Urothelium cell line (cell line): ENCODE results near the gene IRF6.

Experiments used
- DNase-seq: peaks from one replicate; pipeline ENCODE4 v3.0.0; 2011; ENCODE audit warnings: low spot score, mixed read lengths
- FAIRE-seq: peaks from 2 replicates; lab custom pipeline; 2011; peaks lifted over from hg19 to GRCh38; lab: Jason Lieb, UNC

IRF6 gene

DNA sequence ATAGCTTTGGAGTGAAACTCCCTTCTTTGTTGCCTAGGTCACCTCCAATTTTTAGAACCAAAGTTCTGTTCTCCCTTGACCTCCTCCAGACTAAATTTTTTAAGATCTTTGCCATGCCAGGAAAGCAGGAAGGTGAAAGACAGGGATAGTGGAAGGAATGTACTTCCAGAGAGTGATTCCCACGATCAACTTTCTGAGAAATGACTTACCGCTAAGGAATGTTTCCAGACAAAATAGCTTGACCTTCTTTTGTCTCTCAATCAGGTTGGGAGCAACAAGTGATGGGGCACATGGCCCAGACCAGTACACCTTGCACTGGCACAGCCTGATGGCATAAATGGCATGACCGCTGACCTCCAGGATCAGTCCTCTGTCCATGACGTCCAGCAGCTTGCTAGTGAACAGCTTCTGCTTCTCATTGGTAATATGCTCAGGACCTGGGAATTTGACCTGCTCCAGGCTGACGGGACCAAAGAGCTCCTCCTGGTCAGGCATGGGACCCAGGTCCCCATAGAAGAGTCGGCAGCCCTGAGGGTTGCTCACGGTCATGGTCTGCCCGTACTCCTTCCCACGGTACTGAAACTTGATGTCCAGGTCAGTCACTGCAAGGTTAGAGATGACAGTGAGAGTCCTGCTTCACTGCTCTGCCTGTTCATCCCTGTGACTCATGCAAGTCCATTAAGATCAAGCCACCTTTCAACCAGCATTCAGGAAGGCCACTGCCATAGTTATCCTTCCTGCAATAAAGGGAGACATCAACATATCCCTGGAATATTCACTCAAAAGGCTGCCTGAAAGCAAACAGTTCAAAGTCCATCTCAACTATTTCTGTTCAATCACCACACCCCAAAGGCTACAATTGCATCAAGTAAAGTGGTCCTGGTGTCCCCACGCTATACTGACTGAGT lies 15.4 kb downstream of the IRF6 start:
- FAIRE-seq (no peak), DNase-seq (peak; percentile 49)

DNA sequence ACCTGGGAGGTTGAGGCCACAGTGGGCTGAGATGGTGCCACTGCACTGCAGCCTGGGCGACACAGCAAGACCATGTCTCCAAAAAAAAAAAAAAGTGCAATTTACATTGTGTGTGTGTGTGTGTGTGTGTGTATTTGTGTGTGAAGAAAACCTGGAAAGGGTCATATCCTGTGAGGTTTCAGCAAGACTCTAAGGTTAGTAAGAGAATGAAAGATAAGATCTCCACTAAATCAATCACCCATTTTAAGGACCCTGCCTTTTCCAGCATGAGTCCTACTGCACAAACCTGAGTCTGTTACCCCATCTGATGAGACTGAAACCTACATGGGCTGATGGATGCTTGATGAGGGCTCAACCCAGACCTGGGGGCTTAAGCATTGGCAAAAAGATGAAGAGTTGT lies 16.7 kb downstream of the IRF6 start:
- DNase-seq (no peak), FAIRE-seq (no peak)

DNA sequence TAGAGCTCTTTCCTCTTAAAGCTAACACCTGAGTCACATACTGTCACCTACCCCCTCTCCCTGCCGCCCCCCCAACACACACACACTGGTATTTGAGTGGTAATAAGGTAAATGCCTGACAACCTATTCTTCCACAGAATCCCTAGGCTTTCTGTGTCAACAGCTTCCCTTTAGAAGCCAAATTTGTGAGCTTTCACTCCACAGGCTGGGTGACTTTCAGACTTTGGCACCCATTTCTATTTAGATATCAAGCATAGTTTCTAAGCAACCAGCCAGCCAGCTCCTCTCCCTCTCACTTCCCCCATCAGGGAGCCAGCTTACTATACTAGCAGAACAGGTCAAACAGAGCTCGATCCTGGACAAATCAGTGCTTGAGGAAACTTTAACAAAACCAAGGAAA lies 18.4 kb downstream of the IRF6 start:
- FAIRE-seq, result no peak
- no peak for DNase-seq

DNA sequence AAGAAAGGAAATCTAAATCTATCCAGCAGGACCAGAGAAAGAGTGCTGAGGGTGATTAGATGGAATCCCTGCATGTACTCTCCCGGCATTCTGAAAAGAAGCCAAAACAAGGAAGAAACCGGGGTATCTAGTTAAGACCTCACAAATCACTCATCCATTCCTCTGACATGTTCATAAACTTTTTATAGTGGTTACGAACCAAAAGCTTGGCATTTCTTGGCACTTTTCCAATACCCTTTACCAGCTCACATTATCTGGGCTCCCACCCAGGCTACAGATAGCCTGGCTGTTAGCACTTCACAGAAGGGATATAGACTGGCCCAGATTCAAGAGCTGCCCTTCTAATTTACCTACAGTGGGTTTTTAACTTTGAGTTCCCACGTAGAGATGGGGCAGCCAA lies 19.8 kb downstream of the IRF6 start:
- DNase-seq (no peak), FAIRE-seq (no peak)

DNA sequence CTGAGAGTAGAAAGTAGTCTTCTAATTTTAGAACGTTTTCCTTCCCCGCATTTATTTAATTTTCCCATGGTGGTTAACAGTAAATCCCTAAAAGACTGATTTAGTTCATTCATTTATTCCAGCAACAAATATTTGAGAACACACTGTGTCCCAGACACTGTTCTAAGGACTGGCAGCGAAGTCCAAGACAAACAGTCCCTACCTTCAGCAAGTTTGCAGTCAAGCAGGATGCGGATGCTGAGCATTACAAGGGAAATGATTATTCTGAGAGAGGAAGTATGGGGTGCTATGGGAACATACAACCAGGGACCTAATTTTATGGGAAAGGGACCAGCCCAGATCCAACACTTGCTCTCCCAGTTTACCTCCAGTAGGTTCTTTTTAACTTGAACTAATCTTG lies 20.4 kb downstream of the IRF6 start:
- FAIRE-seq (no peak), DNase-seq (no peak)

DNA sequence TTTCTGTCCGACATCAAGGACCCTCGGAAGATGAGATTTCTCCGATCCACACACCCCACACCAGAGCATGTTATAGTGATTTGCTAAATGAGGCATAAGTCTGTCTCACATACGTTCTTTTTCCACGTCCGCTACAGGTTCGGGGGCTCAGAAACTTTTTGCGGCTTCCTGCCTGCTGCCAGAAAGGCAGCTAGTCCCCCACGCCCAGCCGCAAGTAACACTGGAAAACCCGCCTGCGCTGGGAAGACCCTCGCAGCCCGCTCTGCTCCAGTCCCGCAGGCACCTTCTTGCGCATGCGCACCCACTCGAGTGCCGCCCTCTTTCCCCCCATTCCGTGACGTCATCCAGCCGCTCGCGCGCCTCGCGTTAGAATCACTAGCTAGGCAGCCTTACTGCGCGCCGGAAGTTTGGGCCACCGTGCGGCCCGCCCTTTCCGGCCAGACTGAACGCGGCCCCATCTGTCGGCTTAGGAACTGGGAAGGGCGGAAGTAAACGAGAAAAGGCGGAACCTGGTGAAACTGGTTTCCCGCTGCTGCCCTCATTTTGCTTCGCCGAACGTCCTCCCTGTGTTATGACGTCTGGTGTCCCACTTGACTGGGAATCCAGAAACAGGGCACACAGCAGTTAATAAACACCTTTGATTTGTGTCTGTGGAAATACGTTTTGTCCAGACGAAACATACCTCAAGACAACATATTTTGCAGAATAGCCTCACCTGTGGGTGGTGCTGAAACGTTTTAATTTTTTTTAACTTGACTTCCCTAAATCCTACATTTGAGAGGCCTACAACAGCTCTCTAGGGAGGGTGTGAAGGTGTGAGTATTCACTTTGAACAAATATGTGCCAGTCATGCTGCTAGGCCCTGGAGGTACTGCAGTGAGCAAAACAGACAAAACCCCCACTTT lies 21.4 kb downstream of the IRF6 start, which contains the start of gene C1orf74:
Gene C1orf74, minus strand, starts transcription at position 295 of the 905 bp plus-strand sequence. CDS start 925 bp downstream, outside the sequence.
- DNase-seq, result peak; percentile 98
- peak; percentile 96 for FAIRE-seq

DNA sequence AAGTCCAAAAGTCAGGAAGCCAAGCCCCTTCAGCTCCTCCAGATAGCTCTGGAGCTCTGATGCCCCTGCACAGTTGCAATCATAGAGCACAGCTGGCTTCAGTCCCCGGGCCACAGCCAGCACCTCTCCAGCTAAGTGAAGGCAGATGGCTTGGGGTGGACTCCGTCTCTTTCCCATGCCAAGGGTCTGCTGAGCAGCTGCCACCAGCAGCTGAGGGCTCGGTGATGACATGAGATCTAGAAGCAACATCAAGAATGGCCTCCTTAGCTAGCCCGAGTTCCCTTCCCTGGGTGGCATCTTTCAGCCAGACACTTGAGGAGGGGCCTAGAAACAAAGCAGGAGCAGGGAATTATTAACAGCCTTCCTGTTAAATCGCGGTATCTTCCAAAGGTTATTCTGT lies 22.6 kb downstream of the IRF6 start:
- no peak for FAIRE-seq

DNA sequence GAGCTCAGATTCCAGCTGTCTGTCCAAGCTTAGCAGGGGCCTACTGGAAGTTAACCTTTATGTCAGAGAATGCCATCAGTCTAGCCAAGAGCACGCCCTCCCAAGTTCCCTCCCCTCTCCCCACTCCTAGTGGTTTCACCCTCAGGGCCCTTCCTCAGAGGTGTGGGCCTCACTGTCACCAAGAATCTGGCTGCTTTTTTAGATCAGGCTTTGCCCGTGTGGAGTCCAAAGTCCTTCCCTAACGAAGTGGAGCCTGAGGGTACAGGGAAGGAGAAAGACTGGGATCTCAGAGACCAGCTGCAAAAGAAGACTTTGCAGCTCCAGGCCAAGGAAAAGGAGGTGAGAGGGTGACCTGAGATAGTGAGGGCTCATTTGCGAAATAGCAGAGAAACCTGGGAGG lies 25.7 kb downstream of the IRF6 start:
- no peak for FAIRE-seq
- no peak for DNase-seq

More for the DNA sequence above, 22.6 kb downstream of the IRF6 start:
- no peak for DNase-seq

DNA sequence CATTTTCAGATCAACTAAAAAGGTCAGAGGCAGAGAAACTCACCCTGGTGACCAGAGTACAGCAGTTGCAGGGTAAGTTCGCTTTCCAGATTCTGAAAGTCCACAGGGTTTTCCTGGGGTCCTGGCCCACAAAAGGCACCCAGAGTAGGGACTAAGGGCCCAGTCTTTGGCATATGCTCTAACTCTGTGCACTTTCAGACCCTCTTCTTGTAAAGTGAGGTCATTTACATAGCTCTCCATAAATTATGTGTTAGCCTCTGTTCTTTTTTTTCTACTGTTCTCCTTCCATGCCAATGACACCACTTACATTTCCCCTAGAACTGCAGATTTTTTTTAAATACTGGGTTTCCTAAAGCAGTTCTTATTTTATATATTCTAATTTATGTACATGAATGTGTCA lies 27.8 kb downstream of the IRF6 start:
- DNase-seq (no peak), FAIRE-seq (no peak)

DNA sequence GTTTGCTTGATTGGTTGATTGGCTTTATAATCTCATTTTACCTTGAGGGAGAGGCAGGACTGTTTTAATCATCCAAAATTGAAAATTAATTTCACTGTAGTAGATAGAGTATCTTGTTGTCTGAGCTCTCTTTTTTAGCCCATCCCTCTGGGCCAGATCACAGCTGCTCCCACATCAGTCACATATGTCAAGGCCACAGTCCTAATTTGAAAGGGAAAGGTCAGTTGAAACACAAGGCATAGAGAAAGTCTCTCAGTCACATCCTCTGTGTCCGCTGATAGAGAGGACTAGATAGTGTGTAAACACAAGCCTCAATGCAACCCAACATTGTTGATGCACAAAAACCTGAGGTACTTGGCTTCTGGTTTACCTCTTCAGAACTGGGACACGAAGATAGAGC lies 28.4 kb downstream of the IRF6 start:
- FAIRE-seq, result no peak
- DNase-seq, result no peak

DNA sequence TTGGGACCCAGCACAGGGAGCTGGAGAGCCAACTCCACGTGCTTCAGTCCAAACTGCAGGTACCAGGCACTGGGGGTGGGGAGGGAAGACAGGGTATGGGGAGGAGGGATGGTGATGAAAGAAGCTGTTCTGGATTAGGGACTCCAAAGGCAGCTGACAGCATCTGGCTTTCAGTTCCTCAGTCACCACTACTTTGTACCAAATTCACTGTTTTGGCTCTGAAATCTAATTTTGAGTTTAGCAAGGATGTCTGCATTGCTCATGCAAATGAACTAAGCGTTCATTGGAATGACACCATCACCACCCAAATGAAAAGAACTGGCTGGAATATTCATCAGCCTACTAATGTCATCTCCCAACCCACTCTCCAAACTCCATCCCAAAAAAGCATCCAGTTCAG lies 30.3 kb downstream of the IRF6 start:
- no peak for FAIRE-seq
- DNase-seq, result no peak

DNA sequence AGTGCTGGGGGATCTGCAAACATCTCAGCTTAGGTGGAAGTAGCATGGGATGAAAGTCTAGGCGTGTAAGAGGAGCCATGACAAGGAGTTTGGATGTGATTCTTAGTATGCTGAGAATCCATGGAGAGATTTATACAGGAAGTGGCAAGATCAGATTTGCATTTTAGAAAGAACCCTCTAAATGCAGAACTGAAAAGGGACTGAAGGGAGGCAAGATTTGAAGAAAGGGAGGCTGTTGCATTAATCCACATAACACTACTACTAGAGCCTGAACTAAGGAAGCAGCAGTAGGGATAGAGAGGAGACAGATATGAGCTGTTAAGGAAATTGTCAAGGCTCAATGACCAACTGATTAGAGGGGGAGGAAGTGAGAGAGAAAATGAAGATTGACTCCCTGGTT lies 31.4 kb downstream of the IRF6 start:
- DNase-seq, result no peak
- FAIRE-seq, result no peak

DNA sequence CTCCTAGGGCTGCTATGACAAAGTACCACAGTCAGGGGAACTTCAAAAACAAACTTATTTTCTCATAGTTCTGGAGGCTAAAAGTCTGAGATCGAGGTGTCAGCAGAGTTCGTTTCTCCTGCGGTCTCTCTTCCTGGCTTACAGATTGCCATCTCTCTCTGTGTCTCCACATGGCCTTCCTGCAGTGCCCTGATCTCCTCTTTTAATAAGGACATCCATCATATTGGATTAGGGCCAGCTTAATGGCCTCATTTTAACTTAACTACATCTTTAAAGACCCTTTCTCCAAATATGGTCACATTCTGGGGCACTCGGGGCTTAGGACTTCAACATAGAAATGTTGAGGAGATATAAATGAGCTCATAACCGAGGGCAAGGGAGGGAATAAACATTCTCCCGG lies 33.8 kb downstream of the IRF6 start:
- no peak for DNase-seq
- no peak for FAIRE-seq

DNA sequence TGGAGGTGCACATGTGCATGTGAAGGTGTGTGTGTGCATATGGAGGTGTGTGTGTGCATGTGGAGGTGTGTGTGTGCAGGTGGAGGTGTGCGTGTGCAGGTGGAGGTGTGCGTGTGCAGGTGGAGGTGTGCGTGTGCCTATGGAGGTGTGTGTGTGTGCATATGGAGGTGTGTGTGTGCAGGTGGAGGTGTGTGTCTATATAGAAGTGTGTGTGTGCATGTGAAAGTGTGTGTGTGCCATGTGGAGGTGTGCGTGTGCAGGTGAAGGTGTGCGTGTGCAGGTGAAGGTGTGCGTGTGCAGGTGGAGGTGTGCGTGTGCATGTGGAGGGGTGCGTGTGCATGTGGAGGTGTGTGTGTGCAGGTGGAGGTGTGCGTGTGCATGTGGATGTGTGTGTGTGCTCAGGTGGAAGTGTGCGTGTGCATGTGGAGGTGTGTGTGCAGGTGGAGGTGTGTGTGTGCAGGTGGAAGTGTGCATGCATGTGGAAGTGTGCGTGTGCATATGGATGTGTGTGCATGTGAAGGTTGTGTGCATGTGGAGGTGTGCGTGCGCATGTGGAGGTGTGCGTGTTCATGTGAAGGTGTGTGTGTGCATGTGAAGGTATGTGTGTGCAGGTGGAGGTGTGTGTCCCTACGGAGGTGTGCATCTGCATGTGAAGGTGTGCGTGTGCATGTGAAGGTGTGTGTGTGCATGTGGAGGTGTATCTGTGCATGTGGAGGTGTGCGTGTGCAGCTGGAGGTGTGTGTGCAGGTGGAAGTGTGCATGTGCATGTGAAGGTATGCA lies 35.1 kb downstream of the IRF6 start:
- DNase-seq (no peak), FAIRE-seq (no peak)

DNA sequence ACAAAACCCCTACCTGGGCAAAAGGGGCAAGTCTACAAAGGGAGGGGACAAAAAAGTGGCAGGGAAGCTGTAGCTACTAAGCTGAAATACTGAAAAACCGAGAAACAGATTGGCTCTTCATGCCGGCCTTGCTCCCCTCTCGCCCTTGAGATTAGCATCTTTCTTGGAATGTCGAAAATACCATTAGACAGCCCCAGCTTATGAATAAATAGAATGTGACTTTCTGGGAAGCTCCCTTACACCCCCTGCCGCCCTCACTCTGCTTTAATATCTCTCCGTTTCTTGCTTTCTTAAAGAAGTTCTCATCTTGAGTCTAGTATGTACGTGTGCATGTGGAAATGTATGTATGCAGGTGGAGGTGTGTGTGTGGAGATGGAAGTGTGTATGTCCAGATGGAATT lies 36.0 kb downstream of the IRF6 start:
- DNase-seq, result no peak
- no peak for FAIRE-seq

DNA sequence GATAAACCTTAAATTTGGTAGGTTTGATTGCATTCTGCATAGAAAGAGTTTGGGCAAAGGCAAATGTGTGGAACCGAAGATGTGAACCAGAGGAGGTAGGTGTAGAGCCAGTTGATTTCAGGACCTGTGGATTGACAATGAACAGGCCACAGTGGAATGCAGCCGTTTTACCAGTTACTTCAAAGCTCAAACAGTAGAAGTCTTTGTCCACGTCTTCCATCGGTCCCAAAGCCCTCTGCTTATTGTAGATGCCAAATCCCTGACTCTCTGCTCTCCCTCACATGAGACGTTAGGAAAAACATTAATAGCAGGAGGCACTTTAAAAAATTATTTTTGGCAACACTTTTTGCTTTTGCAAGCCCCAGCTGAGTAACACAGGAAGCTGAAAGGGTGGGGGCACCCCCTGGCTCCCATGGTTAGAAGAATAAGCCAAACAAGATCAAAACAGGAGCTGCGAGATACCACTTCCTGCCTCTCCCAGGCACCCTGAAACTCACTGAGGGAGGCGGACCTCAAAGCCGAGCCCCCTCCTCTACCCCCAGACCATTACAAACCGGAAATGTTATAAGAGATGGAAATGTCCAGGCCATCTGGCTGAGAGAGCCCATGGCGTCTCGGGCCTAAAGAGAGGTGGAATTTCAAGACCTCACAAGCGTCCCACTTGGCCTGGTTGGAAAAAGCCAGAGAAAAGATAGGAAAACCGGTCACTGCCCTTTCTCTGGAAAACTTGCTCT lies 36.6 kb downstream of the IRF6 start:
- FAIRE-seq, result no peak
- DNase-seq, result peak; percentile 73

DNA sequence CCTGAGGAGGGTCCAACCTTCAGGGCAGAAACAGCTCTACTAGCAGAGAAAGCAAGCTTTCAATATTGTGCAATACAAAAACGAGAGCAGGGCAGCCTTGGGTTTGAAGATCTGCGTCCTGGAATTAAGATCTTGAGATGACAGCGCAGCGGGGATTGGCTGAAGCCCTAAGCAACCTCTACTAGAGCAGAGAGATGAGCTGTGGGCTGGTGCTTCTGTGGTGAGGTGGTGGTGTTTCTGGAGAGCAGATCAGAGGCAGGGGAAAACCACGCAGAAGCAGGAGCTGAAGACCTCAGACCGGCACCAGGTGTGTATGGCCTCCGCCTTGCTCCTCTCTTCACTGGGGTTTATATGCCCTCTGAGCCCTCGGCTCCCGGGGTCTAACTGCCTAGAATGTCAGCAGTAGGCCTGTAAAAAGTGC lies 37.6 kb downstream of the IRF6 start:
- no peak for FAIRE-seq
- no peak for DNase-seq

DNA sequence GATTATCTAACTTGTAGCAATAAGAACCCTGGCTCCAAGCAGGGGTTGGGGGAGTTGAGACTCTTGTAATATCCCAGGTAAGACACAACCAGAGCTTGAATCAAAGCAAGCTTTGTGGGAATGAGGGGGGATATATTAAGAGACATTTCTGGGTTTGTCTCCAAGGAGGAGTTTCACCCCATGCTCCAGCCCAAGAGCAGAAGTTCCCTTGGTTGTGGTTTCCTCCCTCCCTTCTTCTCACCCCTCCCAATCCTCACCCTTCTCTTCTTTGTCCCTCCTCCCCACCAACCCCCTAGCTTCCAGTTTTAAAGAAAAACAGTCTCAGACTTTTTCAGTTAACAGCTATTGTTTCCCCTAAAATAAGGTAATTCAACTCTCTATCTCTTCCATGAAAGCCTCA lies 38.2 kb downstream of the IRF6 start:
- DNase-seq (no peak), FAIRE-seq (no peak)

DNA sequence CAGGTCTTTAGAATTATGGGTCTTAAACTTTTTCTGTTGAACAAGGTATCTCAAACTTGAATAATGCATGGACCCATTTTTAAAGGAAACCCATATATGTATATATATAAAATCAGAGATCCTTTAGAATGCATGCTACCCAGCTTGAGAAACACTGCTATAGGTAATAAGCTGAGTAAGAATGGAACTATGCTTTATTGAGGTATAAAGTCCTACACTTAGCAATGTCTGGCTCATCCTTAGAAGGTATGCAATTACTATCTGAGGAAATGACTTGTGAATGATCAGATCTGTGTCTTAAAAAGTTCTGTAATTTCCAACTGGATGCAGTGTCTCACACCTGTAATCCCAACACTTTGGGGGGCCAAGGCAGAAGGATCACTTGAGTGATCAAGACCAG lies 38.8 kb downstream of the IRF6 start:
- FAIRE-seq, result no peak
- DNase-seq, result no peak

DNA sequence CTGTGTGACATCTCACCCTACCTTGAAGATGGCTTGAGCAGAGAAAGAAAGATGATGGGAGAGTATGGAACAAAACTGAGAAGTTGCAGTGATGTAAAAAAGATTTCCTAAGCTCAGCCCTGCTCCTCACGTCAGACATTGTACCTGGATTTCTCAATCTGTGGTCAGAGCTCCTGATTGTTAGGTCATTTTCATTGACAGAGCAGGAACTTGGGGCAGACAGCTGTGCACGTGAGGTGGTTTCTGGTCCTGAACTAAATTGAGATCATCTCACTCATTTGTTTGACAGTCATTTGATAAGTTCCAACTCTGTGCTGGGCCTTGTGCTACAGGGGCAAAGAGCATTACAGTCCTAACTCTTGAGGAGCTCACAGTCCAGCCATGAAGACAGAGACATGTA lies 39.9 kb downstream of the IRF6 start:
- FAIRE-seq, result no peak
- DNase-seq, result no peak
